GM12892 (cell line): ENCODE results near the gene COL4A4.

Source experiments
- DNase-seq: peaks from one replicate; pipeline ENCODE4 v3.0.0; 2011; ENCODE audit not compliant: insufficient read length
- FAIRE-seq: peaks from 2 replicates; lab custom pipeline; 2011; peaks lifted over from hg19 to GRCh38; lab: Jason Lieb, UNC
- POLR2A ChIP-seq: IDR thresholded peaks from 2 replicates; pipeline ENCODE4 v1.6.1; 2011; ENCODE audit warnings: low read depth, low read length, control low read depth
- POLR2AphosphoS5 ChIP-seq: IDR thresholded peaks from 2 replicates; pipeline ENCODE4 v1.6.1; 2011; ENCODE audit warnings: low read depth, low read length, control low read depth
- TAF1 ChIP-seq: IDR thresholded peaks from 2 replicates; pipeline ENCODE4 v1.6.1; 2011; ENCODE audit warnings: low read depth, mild to moderate bottlenecking, control low read depth, low read length, borderline replicate concordance

The COL4A4 gene

GRCh38 chr2:227160164-227160563 is 3.8 kb downstream of the COL4A4 start:
- FAIRE-seq (no peak), DNase-seq (no peak)
- TF ChIP-seq TAF1 (no peak), POLR2AphosphoS5 (no peak), POLR2A (no peak)

- DNase-seq (no peak), FAIRE-seq (no peak)
- TF ChIP-seq POLR2A (no peak), TAF1 (no peak), POLR2AphosphoS5 (no peak)
These were observed 8.8 kb downstream of the COL4A4 start for GRCh38 chr2:227154986-227155774.

- FAIRE-seq, result no peak
- no peak for DNase-seq
- TF ChIP-seq TAF1, result no peak
- TF ChIP-seq POLR2A, result no peak
- TF ChIP-seq POLR2AphosphoS5, result no peak
These were observed 10.1 kb downstream of the COL4A4 start for GRCh38 chr2:227153758-227154486.

DNA sequence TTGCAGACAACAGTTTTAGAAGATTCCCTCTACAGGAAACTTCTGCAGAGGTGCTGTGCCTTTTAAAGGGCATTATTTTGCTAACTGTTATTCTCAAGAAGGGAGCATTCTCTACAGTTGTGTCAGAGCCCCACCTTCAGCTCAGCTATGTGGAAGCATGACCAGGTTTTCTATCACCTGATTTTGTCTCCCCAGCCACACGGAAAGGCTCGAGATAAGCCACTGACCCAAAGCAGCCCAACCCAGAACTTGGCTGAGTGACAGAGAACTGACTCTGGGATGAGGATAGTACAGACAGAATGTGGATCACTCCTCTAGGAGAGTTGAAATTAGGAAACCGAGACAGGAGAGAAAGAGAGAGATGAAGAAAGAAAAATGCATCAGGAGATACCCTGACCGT is 10.7 kb downstream of the COL4A4 start:
- TF ChIP-seq POLR2A (no peak), TAF1 (no peak), POLR2AphosphoS5 (no peak)
- no peak for DNase-seq
- FAIRE-seq, result no peak

DNA sequence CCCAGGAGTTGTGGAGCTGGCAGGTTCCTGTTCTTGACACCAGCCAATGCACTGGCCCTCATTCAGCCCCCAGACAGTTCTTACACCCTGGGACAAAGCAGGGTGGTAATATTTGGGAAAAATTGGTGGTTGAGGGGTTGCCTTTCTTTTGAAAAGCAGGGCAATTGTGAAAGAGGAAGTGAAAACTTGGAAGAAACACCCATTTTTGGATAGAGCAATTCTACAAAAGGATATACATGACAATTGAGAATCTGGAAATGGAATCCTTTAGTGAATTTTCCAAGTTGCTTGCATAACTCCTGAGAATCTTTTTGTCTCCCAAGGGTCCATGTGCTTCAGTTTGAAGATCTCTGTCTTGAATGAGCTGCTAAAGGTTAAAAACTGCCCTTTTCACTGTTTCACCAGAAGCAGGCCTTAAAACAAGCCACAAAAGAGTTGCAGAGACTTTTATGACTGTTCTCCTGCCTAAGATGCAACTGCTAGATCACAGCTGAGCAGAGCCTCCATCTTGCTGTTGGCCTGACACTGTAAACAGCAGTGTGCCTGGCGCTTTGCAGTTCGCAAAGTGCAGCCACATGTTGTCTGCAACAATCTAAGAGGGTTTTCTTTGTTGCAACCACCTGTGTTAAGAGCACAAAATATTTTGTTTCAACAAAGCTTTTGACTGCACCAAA is 11.8 kb downstream of the COL4A4 start:
- TF ChIP-seq POLR2A (no peak), POLR2AphosphoS5 (no peak), TAF1 (no peak)
- DNase-seq, result no peak
- peak; percentile 38 for FAIRE-seq

DNA sequence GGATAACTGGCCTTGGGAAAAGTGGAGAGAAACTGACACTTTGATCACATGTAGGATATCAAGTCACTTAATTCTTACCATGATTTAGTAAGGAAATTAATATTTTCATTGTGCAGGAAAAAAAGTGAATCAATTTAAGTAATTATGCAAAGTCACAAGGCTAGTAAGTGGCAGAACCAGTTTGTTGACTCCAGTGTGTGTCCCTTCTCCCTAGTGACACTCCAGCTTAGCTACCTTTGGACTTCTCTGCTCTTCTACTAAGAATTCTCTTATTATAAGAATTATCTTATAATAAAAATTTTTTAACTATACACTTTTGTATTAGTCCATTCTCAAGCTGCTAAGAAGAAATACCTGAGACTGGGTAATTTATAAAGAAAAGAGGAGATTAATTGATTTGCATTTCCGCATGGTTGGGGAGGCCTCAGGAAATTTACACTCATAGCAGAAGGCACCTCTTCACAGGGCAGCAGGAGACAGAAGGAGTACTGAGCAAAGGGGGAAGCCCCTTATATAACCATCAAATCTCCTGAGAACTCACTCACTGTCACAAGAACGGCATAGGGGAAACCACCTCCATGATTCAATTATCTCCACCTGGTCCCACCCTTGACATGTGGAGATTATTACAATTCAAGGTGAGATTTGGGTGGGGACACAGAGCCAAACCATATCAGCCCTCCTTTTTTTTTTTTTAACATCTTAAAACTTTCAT is 13.6 kb downstream of the COL4A4 start:
- DNase-seq (no peak), FAIRE-seq (no peak)
- no peak for TF ChIP-seq POLR2A
- no peak for TF ChIP-seq POLR2AphosphoS5
- no peak for TF ChIP-seq TAF1

- no peak for TF ChIP-seq POLR2AphosphoS5
- TF ChIP-seq TAF1, result no peak
- TF ChIP-seq POLR2A, result no peak
- DNase-seq (no peak), FAIRE-seq (peak; percentile 44)
These were observed 15.9 kb downstream of the COL4A4 start for GRCh38 chr2:227148106-227148505.

DNA sequence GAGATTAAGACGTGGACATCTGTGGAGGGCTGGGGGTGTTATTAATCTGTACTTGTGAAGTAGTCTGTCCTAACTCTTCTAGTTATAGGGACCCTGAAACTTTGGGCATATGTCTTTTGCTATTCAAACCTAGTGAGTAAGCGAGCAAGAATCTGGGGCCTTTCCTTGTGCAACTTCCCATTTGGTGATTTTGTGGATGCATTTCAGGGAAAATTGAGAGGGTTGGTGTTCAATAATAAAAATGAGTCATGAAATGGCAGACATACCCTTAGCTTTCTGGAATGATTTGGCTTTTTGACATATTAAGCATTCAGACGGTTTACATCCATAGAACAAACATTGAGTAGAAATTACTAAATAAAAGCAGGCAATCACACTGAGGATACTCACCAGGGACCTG is 17.0 kb downstream of the COL4A4 start:
- FAIRE-seq (no peak), DNase-seq (no peak)
- TF ChIP-seq TAF1 (no peak), POLR2A (no peak), POLR2AphosphoS5 (no peak)

GRCh38 chr2:227146456-227146855 is 17.5 kb downstream of the COL4A4 start:
- no peak for FAIRE-seq
- TF ChIP-seq POLR2AphosphoS5 (no peak), POLR2A (no peak), TAF1 (no peak)
- DNase-seq, result no peak

- no peak for DNase-seq
- TF ChIP-seq POLR2A (no peak), TAF1 (no peak), POLR2AphosphoS5 (no peak)
- FAIRE-seq, result no peak
These were observed 20.1 kb downstream of the COL4A4 start for GRCh38 chr2:227143895-227144294.

GRCh38 chr2:227141301-227141700 is 22.7 kb downstream of the COL4A4 start:
- TF ChIP-seq TAF1 (no peak), POLR2AphosphoS5 (no peak), POLR2A (no peak)

More at GRCh38 chr2:227141301-227141700, 22.7 kb downstream of the COL4A4 start:
- FAIRE-seq (no peak), DNase-seq (no peak)
